ENCODE data around the gene CCNL2. TPM values are rescaled to one million over a fixed set of nuclear protein-coding genes. Genes with fewer than 3 reads are reported as not detected.

The CCNL2 gene
- total and polyA plus RNA-seq, 4 experiments from 2014 or later = 18.3 to 394 (median 212) TPM

DNA sequence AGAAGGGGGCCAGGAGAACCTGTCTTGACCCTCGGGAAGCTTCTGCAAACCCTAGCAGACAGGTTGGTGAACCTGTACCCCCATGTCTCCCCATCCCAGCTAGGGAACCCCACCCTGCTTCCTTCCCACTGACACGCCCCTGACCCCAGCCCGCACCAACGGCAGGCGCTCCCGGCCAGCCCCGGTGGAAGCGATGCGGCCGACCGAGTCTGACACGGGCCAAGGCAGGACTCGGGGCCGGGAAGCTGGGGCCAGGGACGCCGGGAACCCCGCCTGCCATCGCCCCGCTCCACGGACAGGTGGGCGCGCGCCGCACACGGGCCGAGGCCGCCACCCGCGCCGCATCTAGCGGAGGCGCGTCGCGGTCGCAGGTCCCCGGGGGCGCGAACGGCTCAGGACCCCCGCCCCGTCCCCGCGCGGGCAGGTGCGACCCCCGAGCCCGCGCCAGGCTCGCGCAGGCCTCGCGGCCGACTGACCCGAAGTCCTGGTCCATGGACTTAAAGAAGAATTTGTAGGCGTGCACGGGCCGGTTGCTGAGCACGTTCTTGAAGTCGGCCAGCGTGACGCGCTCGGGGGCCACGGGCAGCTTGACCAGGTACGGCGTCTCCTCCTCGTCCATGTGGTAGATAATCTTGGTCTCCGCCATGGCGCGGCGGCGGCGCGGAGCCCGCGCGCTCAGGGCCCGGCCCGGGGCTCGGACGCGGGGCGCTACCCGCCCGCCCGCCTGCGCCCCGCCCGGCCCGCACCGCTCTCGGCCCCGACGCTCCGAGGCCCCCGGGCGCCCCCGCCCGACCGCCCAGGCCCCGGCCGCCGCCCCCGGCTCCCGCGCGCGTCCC lies 50.5 kb downstream of the CCNL2 start:
- POLR2A ChIA-PET (ENCODE audit: partially characterized antibody) = interaction anchor here (0.7 to 2.0 kb wide), 8 partner anchors 18 to 382 kb away, joined by 3 to 14 read pairs (median 4); partner anchors contain the start of genes AURKAIP1, CCNL2, PLEKHN1 and UBE2J2
- Mint-ChIP-seq H3K4me3 (peak overlapping the region; percentile 70 to 85 (median 78)), H3K4me1 (peaks cover 4 to 30% (median 16%) of the 10 kb centered on the region in 4 donors), H3K27ac (peak overlapping the region in 5 of 7 donors; percentile 57 to 89 (median 64)), H3K36me3 (no peaks in the 10 kb centered on the region), H3K27me3 (peaks cover 3 to 9% of the 10 kb centered on the region in 2 donors), H3K9me3 (peaks cover 0 to 2% (median 0%) of the 10 kb centered on the region in 8 donors)
- peak overlapping the region; percentile 41 for H3K27ac ChIP-seq (ENCODE audit: low read depth, low read length)
- no peaks in the 10 kb centered on the region for H3K27me3 ChIP-seq (ENCODE audit: insufficient read depth, low read length)
- H3K4me1 ChIP-seq (ENCODE audit: insufficient read depth, low read length) = peaks cover 17% of the 10 kb centered on the region
- intact Hi-C loops (cut with micrococcal nuclease) = loop anchor here (1.0 to 2.0 kb wide), 2 partner anchors 24 to 40 kb away; partner anchors contain the start of gene PUSL1
- DNase-seq = no peak
- H3K36me3 ChIP-seq (ENCODE audit: insufficient read depth, low read length) = no peaks in the 10 kb centered on the region
- peak overlapping the region in 1 of 2 donors; percentile 43 for H3K4me3 ChIP-seq (ENCODE audit: low read length in 2 of 2)
- CTCF ChIA-PET (ENCODE audit: partially characterized antibody) = interaction anchor here (1.4 to 1.9 kb wide), 3 partner anchors 23 to 226 kb away, joined by 4 to 9 read pairs (median 5); no protein-coding TSS in a partner anchor
- H3K9me3 ChIP-seq (ENCODE audit: control insufficient read depth in 1 of 2, low read length in 2 of 2) = no peaks in the 10 kb centered on the region

- no peaks in the 10 kb centered on the region for H3K27me3 ChIP-seq (ENCODE audit: insufficient read depth, low read length)
- no peaks in the 10 kb centered on the region for H3K9me3 ChIP-seq (ENCODE audit: control insufficient read depth in 1 of 2, low read length in 2 of 2)
- peak overlapping the region; percentile 70 to 85 (median 78) for H3K4me3 Mint-ChIP-seq
- H3K4me1 Mint-ChIP-seq = peaks cover 4 to 28% (median 15%) of the 10 kb centered on the region in 4 donors
- peak overlapping the region; percentile 41 for H3K27ac ChIP-seq (ENCODE audit: low read depth, low read length)
- H3K4me3 ChIP-seq (ENCODE audit: low read length in 2 of 2) = peak overlapping the region in 1 of 2 donors; percentile 43
- ChIA-PET POLR2A (ENCODE audit: partially characterized antibody) (interaction anchor here (0.8 to 2.0 kb wide), 7 partner anchors 17 to 75 kb away, joined by 3 to 14 read pairs (median 5); partner anchors contain the start of genes AURKAIP1, CCNL2 and UBE2J2), CTCF (ENCODE audit: partially characterized antibody) (interaction anchor here (1.4 to 1.9 kb wide), 3 partner anchors 24 to 225 kb away, joined by 4 to 9 read pairs (median 5); no protein-coding TSS in a partner anchor)
- no peak for DNase-seq
- intact Hi-C loops (cut with micrococcal nuclease) = loop anchor here (2.0 kb wide), 1 partner anchor 25 kb away; no protein-coding TSS in a partner anchor
- no peaks in the 10 kb centered on the region for H3K36me3 ChIP-seq (ENCODE audit: insufficient read depth, low read length)
- no peaks in the 10 kb centered on the region for H3K9me3 Mint-ChIP-seq
- peaks cover 14% of the 10 kb centered on the region for H3K4me1 ChIP-seq (ENCODE audit: insufficient read depth, low read length)
- H3K27me3 Mint-ChIP-seq = peaks cover 3 to 8% of the 10 kb centered on the region in 2 donors
- H3K27ac Mint-ChIP-seq = peak overlapping the region in 5 of 7 donors; percentile 57 to 89 (median 63)
- H3K36me3 Mint-ChIP-seq = no peaks in the 10 kb centered on the region
Observed at GRCh38 chr1:1347663-1348419, 51.3 kb downstream of the CCNL2 start.

DNA sequence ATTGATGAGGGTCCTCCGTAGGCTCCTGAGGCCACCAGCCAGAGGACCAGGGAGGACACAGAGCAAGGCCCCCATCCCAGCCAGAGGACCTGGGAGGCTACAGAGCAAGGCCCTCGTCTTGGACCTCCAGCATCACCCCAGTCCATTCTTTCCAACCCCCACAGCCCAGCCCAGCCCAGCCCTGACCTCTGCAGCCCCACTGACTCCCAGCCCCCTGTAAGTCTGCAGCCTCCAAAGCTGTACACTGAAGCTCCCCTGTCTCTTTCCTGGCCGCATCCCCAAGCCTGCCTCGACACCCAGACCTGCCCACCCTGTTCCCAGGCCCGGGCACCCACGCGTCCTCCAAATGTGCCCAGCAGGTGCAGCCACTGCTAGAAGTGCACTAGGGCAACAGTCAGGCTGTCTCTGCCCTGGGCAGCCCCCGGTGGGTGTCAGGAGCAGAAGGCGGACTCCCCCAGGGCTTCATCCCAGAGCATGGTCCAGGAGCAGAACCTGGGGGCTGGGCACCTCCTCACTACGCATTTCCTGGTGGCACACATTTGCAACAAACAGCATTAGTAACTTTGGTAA lies 52.0 kb downstream of the CCNL2 start:
- Histone ChIP-seq H3K4me3 (ENCODE audit: low read length in 2 of 2) (no peak overlapping the region), H3K9me3 (ENCODE audit: control insufficient read depth in 1 of 2, low read length in 2 of 2) (no peaks in the 10 kb centered on the region), H3K27ac (ENCODE audit: low read depth, low read length) (no peak overlapping the region), H3K4me1 (ENCODE audit: insufficient read depth, low read length) (peaks cover 14% of the 10 kb centered on the region), H3K27me3 (ENCODE audit: insufficient read depth, low read length) (no peaks in the 10 kb centered on the region), H3K36me3 (ENCODE audit: insufficient read depth, low read length) (no peaks in the 10 kb centered on the region)
- intact Hi-C loops (cut with micrococcal nuclease) = no loop called here
- Mint-ChIP-seq H3K27ac (peak overlapping the region in 4 of 7 donors; percentile 53 to 60 (median 58)), H3K36me3 (no peaks in the 10 kb centered on the region), H3K27me3 (peaks cover 0 to under 1% of the 10 kb centered on the region in 2 donors), H3K4me3 (peak overlapping the region in 7 of 8 donors; percentile 34 to 85 (median 78)), H3K4me1 (peaks cover 4 to 21% (median 11%) of the 10 kb centered on the region in 4 donors), H3K9me3 (no peaks in the 10 kb centered on the region)
- ChIA-PET CTCF (ENCODE audit: partially characterized antibody) (interaction anchor here (1.4 to 1.9 kb wide), 3 partner anchors 25 to 224 kb away, joined by 4 to 9 read pairs (median 5); no protein-coding TSS in a partner anchor), POLR2A (ENCODE audit: partially characterized antibody) (interaction anchor here (1.6 to 2.0 kb wide), 3 partner anchors 19 to 28 kb away, joined by 3 to 14 read pairs (median 5); partner anchors contain the start of gene AURKAIP1)
- DNase-seq = no peak

DNA sequence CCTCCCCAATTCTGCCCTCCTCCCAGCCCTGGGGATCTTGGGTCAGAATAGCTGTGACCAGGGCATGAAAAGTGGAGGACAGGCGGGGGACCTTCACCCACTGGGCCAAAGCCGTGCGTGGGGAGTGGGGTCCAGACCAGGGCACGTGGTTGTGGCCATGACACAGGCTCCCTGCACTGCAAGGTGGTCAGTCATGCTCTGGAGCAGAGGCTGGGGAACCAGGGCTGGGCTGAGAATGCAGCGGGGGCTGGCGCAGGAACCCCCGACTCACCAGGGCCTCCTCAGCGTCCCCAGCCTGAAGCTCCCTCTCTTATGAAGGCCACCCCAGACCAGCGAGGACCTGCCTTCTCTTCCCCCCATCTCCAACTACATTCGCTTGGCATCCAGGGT lies 52.6 kb downstream of the CCNL2 start:
- POLR2A ChIA-PET (ENCODE audit: partially characterized antibody) = interaction anchor here (1.3 kb wide), 1 partner anchor 28 kb away, joined by 5 read pairs; the partner anchor contains the start of gene AURKAIP1
- Mint-ChIP-seq H3K4me3 (peak overlapping the region in 5 of 8 donors; percentile 3 to 78 (median 65)), H3K27ac (peak overlapping the region in 2 of 7 donors; percentile 52 to 60), H3K36me3 (no peaks in the 10 kb centered on the region), H3K9me3 (no peaks in the 10 kb centered on the region), H3K4me1 (peaks cover 4 to 20% (median 10%) of the 10 kb centered on the region in 4 donors), H3K27me3 (no peaks in the 10 kb centered on the region)
- H3K4me3 ChIP-seq (ENCODE audit: low read length in 2 of 2) = no peak overlapping the region
- H3K9me3 ChIP-seq (ENCODE audit: control insufficient read depth in 1 of 2, low read length in 2 of 2) = no peaks in the 10 kb centered on the region
- H3K27me3 ChIP-seq (ENCODE audit: insufficient read depth, low read length) = no peaks in the 10 kb centered on the region
- DNase-seq = no peak
- intact Hi-C loops (cut with micrococcal nuclease) = no loop called here
- H3K36me3 ChIP-seq (ENCODE audit: insufficient read depth, low read length) = no peaks in the 10 kb centered on the region
- peaks cover 14% of the 10 kb centered on the region for H3K4me1 ChIP-seq (ENCODE audit: insufficient read depth, low read length)
- H3K27ac ChIP-seq (ENCODE audit: low read depth, low read length) = no peak overlapping the region
- CTCF ChIA-PET (ENCODE audit: partially characterized antibody) = no interaction called here

- Mint-ChIP-seq H3K4me1 (peaks cover 4 to 24% (median 12%) of the 10 kb centered on the region in 4 donors), H3K4me3 (no peak overlapping the region), H3K36me3 (peaks cover 4% of the 10 kb centered on the region in 2 donors), H3K27me3 (no peaks in the 10 kb centered on the region), H3K27ac (no peak overlapping the region), H3K9me3 (no peaks in the 10 kb centered on the region)
- CTCF ChIA-PET (ENCODE audit: partially characterized antibody) = no interaction called here
- no peak for DNase-seq
- Histone ChIP-seq H3K36me3 (ENCODE audit: insufficient read depth, low read length) (no peaks in the 10 kb centered on the region), H3K27ac (ENCODE audit: low read depth, low read length) (no peak overlapping the region), H3K27me3 (ENCODE audit: insufficient read depth, low read length) (no peaks in the 10 kb centered on the region), H3K9me3 (ENCODE audit: control insufficient read depth in 1 of 2, low read length in 2 of 2) (no peaks in the 10 kb centered on the region), H3K4me1 (ENCODE audit: insufficient read depth, low read length) (peaks cover 14% of the 10 kb centered on the region), H3K4me3 (ENCODE audit: low read length in 2 of 2) (no peak overlapping the region)
- intact Hi-C loops (cut with micrococcal nuclease) = no loop called here
- POLR2A ChIA-PET (ENCODE audit: partially characterized antibody) = interaction anchor here (1.3 kb wide), 1 partner anchor 29 kb away, joined by 5 read pairs; the partner anchor contains the start of gene AURKAIP1
Observed at GRCh38 chr1:1345860-1346500, 53.2 kb downstream of the CCNL2 start.

DNA sequence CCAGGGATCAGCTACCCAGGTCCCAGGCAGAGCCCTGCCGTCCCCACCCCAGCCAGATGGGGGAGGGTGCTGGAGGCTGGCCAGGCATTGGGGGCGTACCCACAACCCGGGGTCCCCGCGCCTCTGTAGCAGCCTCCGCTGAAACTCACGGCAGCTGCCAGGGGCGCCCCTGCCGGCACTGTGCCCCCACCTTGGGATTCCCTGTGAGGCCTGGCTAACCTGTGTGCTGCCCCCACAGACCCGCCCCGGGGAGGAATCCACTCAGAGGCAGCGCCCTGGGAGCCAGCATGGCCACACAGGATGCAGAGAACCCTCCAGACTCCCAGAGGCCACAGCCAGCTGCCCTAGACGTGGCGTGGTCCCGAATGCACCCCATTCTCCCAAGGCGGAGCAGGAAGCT lies 53.8 kb downstream of the CCNL2 start:
- Histone ChIP-seq H3K36me3 (ENCODE audit: insufficient read depth, low read length) (no peaks in the 10 kb centered on the region), H3K27me3 (ENCODE audit: insufficient read depth, low read length) (no peaks in the 10 kb centered on the region), H3K4me1 (ENCODE audit: insufficient read depth, low read length) (peaks cover 14% of the 10 kb centered on the region), H3K4me3 (ENCODE audit: low read length in 2 of 2) (no peak overlapping the region), H3K9me3 (ENCODE audit: control insufficient read depth in 1 of 2, low read length in 2 of 2) (no peaks in the 10 kb centered on the region), H3K27ac (ENCODE audit: low read depth, low read length) (no peak overlapping the region)
- no peak overlapping the region for H3K4me3 Mint-ChIP-seq
- H3K27me3 Mint-ChIP-seq = no peaks in the 10 kb centered on the region
- POLR2A ChIA-PET (ENCODE audit: partially characterized antibody) = interaction anchor here (1.3 kb wide), 1 partner anchor 30 kb away, joined by 5 read pairs; the partner anchor contains the start of gene AURKAIP1
- peaks cover 4 to 28% (median 16%) of the 10 kb centered on the region in 4 donors for H3K4me1 Mint-ChIP-seq
- intact Hi-C loops (cut with micrococcal nuclease) = no loop called here
- no peak for DNase-seq
- CTCF ChIA-PET (ENCODE audit: partially characterized antibody) = no interaction called here
- peaks cover 6 to 10% of the 10 kb centered on the region in 2 donors for H3K36me3 Mint-ChIP-seq
- H3K27ac Mint-ChIP-seq = no peak overlapping the region
- H3K9me3 Mint-ChIP-seq = no peaks in the 10 kb centered on the region
